Gastroesophageal sphincter (tissue), 3 donors: ENCODE data around the gene RNF213.

Experiments
- CTCF ChIP-seq, 4 experiments: fragments of 200-600 bp in 2 of 4; fragments of 450-650 bp in 2 of 4; sonication (generic) in 1 of 4; IDR thresholded peaks; one replicate each; pipeline ENCODE4 v1.5.1; 2017 to 2019; ENCODE audit warnings: antibody characterized with exemption in 4 of 4, mild to moderate bottlenecking in 2 of 4, moderate library complexity in 2 of 4
- EP300 ChIP-seq: sonication (generic); formaldehyde crosslinking; IDR thresholded peaks from one replicate; pipeline ENCODE4 v1.6.1; 2017; ENCODE audit warnings: antibody characterized with exemption, mild to moderate bottlenecking
- POLR2A ChIP-seq, 2 donors: fragments of 450-650 bp; IDR thresholded peaks; one replicate each; pipeline ENCODE4 v1.6.1; 2017; ENCODE audit warnings: antibody characterized with exemption in 2 of 2, mild to moderate bottlenecking in 2 of 2, moderate library complexity in 1 of 2

DNA sequence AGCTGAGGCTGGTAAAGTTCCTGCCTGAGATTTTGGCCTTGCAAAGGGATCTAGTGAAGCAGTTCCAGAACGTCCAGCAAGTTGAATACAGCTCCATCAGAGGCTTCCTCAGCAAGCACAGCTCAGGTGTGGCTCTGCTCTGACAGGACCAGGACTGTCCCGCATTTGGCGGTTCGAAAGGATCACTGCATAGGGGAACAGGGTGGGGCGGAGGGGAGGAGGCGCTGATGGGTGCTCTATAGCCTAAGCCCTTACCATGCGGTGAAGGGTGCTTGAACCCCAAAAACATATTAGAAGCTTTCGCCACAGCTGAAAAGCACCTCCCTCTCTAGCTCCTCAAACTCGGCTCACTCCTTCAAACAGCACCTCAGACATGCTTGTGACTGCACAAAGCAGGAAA is 124.4 kb downstream of the RNF213 start:
- TF ChIP-seq CTCF (IDR thresholded peaks at IDR 0.05) (no peak), POLR2A (IDR thresholded peaks at IDR 0.05) (no peak), EP300 (no peak)
